NCI-H748 (cell line): ENCODE measurements around the gene RPS6KL1.

Source experiments
- DNase-seq: peaks from one replicate; lab custom pipeline; 2025; ENCODE audit not compliant: unreplicated experiment; lab: John Stamatoyannopoulos, UW

RPS6KL1 gene

GRCh38 chr14:74859757-74860552 is 63.1 kb downstream of the RPS6KL1 start:
- no peak for DNase-seq

GRCh38 chr14:74858022-74858421 is 65.0 kb downstream of the RPS6KL1 start:
- no peak for DNase-seq

GRCh38 chr14:74856366-74856765 is 66.7 kb downstream of the RPS6KL1 start:
- no peak for DNase-seq

DNA sequence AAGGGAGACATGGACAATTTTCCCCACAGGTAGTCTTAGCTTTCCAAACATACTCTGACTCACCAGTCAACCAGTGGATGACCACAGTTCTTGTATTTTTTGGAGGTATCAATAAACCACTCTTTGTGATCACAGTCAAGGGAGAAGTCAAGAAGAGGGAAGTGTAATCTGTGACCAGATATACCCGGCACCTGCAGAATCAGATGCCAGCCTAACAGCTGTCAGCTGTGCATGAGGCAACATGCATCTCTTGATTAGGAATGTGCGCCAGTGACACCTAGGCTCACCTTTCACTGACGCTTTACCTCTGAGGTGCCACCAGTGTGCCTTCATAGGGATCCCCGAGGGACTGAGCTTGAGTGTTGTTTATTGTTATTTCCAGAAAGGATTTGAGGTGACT is 67.1 kb downstream of the RPS6KL1 start:
- no peak for DNase-seq

DNA sequence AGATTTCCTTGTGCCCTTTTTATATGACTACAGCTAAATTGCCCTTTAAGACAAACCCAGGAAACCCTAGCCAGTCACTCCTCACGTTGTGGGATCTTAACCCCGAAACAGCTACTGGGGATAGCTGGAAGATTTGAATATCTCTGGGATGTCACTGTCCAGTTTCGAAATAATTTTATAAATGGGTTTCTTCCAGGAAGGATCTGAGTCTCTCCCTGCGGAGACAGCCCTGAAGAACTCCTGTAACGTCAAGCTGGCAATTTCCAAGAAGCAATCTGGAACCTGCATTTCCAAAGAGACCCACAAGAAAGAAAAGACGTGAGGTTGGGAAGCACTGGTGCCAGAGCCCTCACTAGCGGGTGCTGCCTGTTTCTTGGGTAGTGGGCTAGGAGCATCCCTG is 68.0 kb downstream of the RPS6KL1 start:
- no peak for DNase-seq
